ENCODE measurements around the gene GALK1. TPM values are rescaled to one million over a fixed set of nuclear protein-coding genes. Genes with fewer than 3 reads are reported as not detected.

The GALK1 gene
- total RNA-seq, 1 donor from 2014 or later: 63.7 TPM

DNA sequence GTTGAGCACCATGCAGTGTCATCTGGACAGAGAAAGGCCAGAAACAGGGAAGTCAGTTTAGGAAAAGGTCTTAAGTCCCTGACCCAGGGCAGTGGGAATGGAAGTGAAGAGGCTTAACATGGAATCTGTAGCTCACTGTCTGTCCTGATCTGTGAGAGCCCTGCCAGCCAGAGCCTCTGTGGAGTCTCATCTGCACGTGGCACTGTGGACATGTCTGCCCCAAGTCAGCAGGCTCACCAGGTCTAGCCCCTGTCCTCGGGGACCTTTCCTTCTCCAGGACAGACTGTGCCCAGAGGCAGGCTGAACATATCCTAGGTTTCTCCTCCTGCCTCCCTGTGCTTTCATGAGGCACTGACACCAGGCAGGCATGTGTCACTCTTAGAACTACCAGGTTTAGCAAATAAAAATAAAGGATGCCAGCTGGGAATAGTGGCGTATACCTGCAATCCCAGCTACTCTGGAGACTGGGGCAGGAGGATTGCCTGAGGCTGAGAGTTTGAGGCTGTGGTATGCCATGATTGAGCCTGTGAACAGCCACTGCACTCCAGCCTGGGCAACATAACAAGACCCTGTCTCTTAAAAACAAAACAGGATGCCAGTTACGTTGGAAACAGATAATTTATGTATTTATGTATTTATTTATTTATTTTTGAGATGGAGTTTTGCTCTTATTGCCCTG, 42.0 kb upstream of the GALK1 start:
- peaks cover 9% of the 10 kb centered on the region for H3K4me1 Mint-ChIP-seq (ENCODE audit: low read depth)
- no peaks in the 10 kb centered on the region for H3K27me3 Mint-ChIP-seq (ENCODE audit: low read depth)
- H3K9me3 Mint-ChIP-seq: no peaks in the 10 kb centered on the region
- H3K27ac Mint-ChIP-seq: no peak overlapping the region
- no peak for DNase-seq (ENCODE audit: low spot score)
- intact Hi-C loops (cut with micrococcal nuclease): no loop called here
- H3K36me3 Mint-ChIP-seq (ENCODE audit: low read depth): peaks cover 11% of the 10 kb centered on the region
- H3K4me3 Mint-ChIP-seq (ENCODE audit: low read depth): no peak overlapping the region

GRCh38 chr17:75803883-75804282, 38.9 kb upstream of the GALK1 start:
- H3K4me3 Mint-ChIP-seq (ENCODE audit: low read depth): no peak overlapping the region
- intact Hi-C loops (cut with micrococcal nuclease): no loop called here
- H3K9me3 Mint-ChIP-seq: no peaks in the 10 kb centered on the region
- peaks cover 9% of the 10 kb centered on the region for H3K4me1 Mint-ChIP-seq (ENCODE audit: low read depth)
- H3K27me3 Mint-ChIP-seq (ENCODE audit: low read depth): no peaks in the 10 kb centered on the region
- no peak overlapping the region for H3K27ac Mint-ChIP-seq
- H3K36me3 Mint-ChIP-seq (ENCODE audit: low read depth): peaks cover 12% of the 10 kb centered on the region
- no peak for DNase-seq (ENCODE audit: low spot score)

GRCh38 chr17:75799402-75799801, 34.4 kb upstream of the GALK1 start:
- Mint-ChIP-seq H3K9me3 (no peaks in the 10 kb centered on the region), H3K27ac (no peak overlapping the region), H3K4me3 (ENCODE audit: low read depth) (no peak overlapping the region), H3K36me3 (ENCODE audit: low read depth) (peaks cover 36% of the 10 kb centered on the region), H3K27me3 (ENCODE audit: low read depth) (no peaks in the 10 kb centered on the region), H3K4me1 (ENCODE audit: low read depth) (peaks cover 13% of the 10 kb centered on the region)
- no peak for DNase-seq (ENCODE audit: low spot score)
- intact Hi-C loops (cut with micrococcal nuclease): no loop called here

GRCh38 chr17:75795820-75796607, 31.0 kb upstream of the GALK1 start:
- no peaks in the 10 kb centered on the region for H3K27me3 Mint-ChIP-seq (ENCODE audit: low read depth)
- H3K36me3 Mint-ChIP-seq (ENCODE audit: low read depth): peaks cover 53% of the 10 kb centered on the region
- no peak overlapping the region for H3K27ac Mint-ChIP-seq
- intact Hi-C loops (cut with micrococcal nuclease): no loop called here
- no peak for DNase-seq (ENCODE audit: low spot score)
- no peaks in the 10 kb centered on the region for H3K9me3 Mint-ChIP-seq
- H3K4me3 Mint-ChIP-seq (ENCODE audit: low read depth): no peak overlapping the region
- peaks cover 25% of the 10 kb centered on the region for H3K4me1 Mint-ChIP-seq (ENCODE audit: low read depth)

DNA sequence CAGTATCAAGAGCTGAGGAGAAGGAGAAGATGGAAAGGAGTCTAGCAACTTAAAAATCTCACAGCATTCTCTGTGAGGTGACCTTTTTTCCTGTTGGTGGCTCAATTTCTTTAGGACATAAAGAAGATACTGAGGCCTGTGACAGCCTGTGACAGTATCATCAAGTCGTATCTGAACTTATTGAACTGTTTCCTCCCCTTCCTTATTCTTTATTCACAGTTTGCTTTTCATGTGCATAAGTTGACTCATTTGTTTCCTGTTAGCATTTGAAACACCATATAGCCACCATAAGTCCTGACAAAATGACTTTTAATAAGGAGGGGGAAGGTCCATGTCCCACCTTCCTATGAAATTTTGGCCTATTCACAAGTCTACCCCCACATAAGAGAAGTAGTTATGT, 28.5 kb upstream of the GALK1 start:
- H3K27ac Mint-ChIP-seq: peak overlapping the region; percentile 53
- no peaks in the 10 kb centered on the region for H3K27me3 Mint-ChIP-seq (ENCODE audit: low read depth)
- no peaks in the 10 kb centered on the region for H3K9me3 Mint-ChIP-seq
- no peak overlapping the region for H3K4me3 Mint-ChIP-seq (ENCODE audit: low read depth)
- intact Hi-C loops (cut with micrococcal nuclease): no loop called here
- peaks cover 48% of the 10 kb centered on the region for H3K36me3 Mint-ChIP-seq (ENCODE audit: low read depth)
- peaks cover 27% of the 10 kb centered on the region for H3K4me1 Mint-ChIP-seq (ENCODE audit: low read depth)
- no peak for DNase-seq (ENCODE audit: low spot score)

GRCh38 chr17:75791254-75791653, 26.3 kb upstream of the GALK1 start:
- H3K27me3 Mint-ChIP-seq (ENCODE audit: low read depth): no peaks in the 10 kb centered on the region
- no peak for DNase-seq (ENCODE audit: low spot score)
- H3K4me1 Mint-ChIP-seq (ENCODE audit: low read depth): peaks cover 31% of the 10 kb centered on the region
- no peak overlapping the region for H3K4me3 Mint-ChIP-seq (ENCODE audit: low read depth)
- no peaks in the 10 kb centered on the region for H3K9me3 Mint-ChIP-seq
- intact Hi-C loops (cut with micrococcal nuclease): no loop called here
- peaks cover 48% of the 10 kb centered on the region for H3K36me3 Mint-ChIP-seq (ENCODE audit: low read depth)
- H3K27ac Mint-ChIP-seq: no peak overlapping the region

DNA sequence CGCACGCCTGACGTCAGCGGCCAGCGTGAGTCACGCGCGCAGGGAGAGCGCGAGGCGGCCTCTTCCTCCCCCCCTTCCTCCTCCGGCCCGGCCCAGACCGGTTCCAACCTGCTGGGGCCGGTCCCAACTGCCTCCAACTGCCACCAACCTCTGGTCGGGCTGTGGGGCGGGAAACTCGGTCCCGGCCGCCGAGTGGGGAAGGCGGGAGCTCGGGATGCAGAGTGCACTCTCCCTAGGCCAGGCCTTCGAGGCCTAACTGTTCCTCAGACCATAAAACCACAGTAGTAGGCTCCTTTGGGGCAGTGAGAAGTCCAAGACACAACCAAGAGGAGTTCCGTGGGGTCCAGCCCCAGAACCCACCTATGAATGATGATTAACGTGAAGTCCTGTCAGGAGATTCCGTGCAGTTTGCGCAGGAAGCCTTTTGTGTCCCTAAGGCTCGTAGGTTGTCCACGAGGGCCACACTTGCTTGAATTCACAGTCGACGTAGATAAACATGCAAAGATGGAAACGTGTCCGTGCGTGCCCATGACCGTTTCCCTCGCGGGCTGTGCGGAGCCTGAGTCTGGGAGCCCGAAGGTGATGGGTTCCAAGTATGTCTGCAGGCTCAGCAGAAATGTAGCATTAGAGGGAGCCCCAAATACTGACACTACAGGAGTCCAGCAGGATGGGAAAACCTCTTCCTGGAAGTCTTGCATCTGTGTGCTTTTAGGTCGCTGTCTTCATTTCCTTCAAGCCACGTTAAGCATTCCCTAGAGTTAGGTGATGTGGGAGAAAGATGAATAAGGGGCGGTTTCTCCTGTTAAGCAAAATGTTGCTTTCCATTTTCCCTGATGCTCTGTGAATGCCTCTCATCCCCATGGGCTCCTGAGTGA, 20.3 kb upstream of the GALK1 start:
- intact Hi-C loops (cut with micrococcal nuclease): loop anchor here (10.0 kb wide), 1 partner anchor 290 kb away; the partner anchor contains the start of genes GALR2, SRP68 and ZACN

GRCh38 chr17:75784473-75785015, 19.6 kb upstream of the GALK1 start, which contains the start of gene UNK:
TSS of gene UNK (plus strand) at chr17:75784806. CDS start at chr17:75784881, 75 bp downstream.
- no peaks in the 10 kb centered on the region for H3K27me3 Mint-ChIP-seq (ENCODE audit: low read depth)
- peak within 1 kb of the TSS; percentile 88 for H3K4me3 Mint-ChIP-seq (ENCODE audit: low read depth)
- DNase-seq (ENCODE audit: low spot score): peak; percentile 96
- H3K9me3 Mint-ChIP-seq: no peaks in the 10 kb centered on the region
- peaks cover 18% of the 10 kb centered on the region for H3K36me3 Mint-ChIP-seq (ENCODE audit: low read depth)
- intact Hi-C loops (cut with micrococcal nuclease): loop anchor here (1.0 to 10.0 kb wide), 3 partner anchors 71 to 483 kb away; partner anchors contain the start of genes GALR2, SRP68, UBALD2 and WBP2
- H3K27ac Mint-ChIP-seq: peak within 1 kb of the TSS; percentile 100
- peaks cover 38% of the 10 kb centered on the region for H3K4me1 Mint-ChIP-seq (ENCODE audit: low read depth)

More for the DNA sequence above, 20.3 kb upstream of the GALK1 start:
- Mint-ChIP-seq H3K9me3 (no peaks in the 10 kb centered on the region), H3K27ac (peak overlapping the region; percentile 100), H3K36me3 (ENCODE audit: low read depth) (peaks cover 14% of the 10 kb centered on the region), H3K27me3 (ENCODE audit: low read depth) (no peaks in the 10 kb centered on the region), H3K4me3 (ENCODE audit: low read depth) (peak overlapping the region; percentile 88), H3K4me1 (ENCODE audit: low read depth) (peaks cover 33% of the 10 kb centered on the region)
- DNase-seq (ENCODE audit: low spot score): peak; percentile 90

- Mint-ChIP-seq H3K36me3 (ENCODE audit: low read depth) (peaks cover 18% of the 10 kb centered on the region), H3K4me3 (ENCODE audit: low read depth) (peak overlapping the region; percentile 88), H3K27ac (peak overlapping the region; percentile 100), H3K4me1 (ENCODE audit: low read depth) (peaks cover 38% of the 10 kb centered on the region), H3K27me3 (ENCODE audit: low read depth) (no peaks in the 10 kb centered on the region), H3K9me3 (no peaks in the 10 kb centered on the region)
- DNase-seq (ENCODE audit: low spot score): no peak
- intact Hi-C loops (cut with micrococcal nuclease): loop anchor here (1.0 to 10.0 kb wide), 3 partner anchors 71 to 483 kb away; partner anchors contain the start of genes GALR2, SRP68, UBALD2 and WBP2
Observed at GRCh38 chr17:75783803-75784472, 18.9 kb upstream of the GALK1 start.

GRCh38 chr17:75783069-75783783, 18.2 kb upstream of the GALK1 start:
- Mint-ChIP-seq H3K4me1 (ENCODE audit: low read depth) (peaks cover 38% of the 10 kb centered on the region), H3K9me3 (no peaks in the 10 kb centered on the region), H3K27me3 (ENCODE audit: low read depth) (no peaks in the 10 kb centered on the region), H3K36me3 (ENCODE audit: low read depth) (peaks cover 24% of the 10 kb centered on the region), H3K4me3 (ENCODE audit: low read depth) (peak overlapping the region; percentile 88), H3K27ac (peak overlapping the region; percentile 100)
- DNase-seq (ENCODE audit: low spot score): no peak
- intact Hi-C loops (cut with micrococcal nuclease): loop anchor here (5.0 to 10.0 kb wide), 2 partner anchors 292 to 484 kb away; partner anchors contain the start of genes GALR2, SRP68, UBALD2 and ZACN
